Measurements from ENCODE around the gene DGKB. TPM values are rescaled to one million over a fixed set of nuclear protein-coding genes. Genes with fewer than 3 reads are reported as not detected.
"Not testable (repeated sequence)": the region's sequence is repeated elsewhere in the genome, so short reads cannot be mapped to it uniquely, and the experiment has no call there.

DGKB gene
- polyA plus RNA-seq, 3 donors, result 2.3 to 3.3 (median 2.6) TPM

GRCh38 chr7:14583518-14583917, 319.0 kb downstream of the DGKB start:
- DNase-seq, result no peak

DNA sequence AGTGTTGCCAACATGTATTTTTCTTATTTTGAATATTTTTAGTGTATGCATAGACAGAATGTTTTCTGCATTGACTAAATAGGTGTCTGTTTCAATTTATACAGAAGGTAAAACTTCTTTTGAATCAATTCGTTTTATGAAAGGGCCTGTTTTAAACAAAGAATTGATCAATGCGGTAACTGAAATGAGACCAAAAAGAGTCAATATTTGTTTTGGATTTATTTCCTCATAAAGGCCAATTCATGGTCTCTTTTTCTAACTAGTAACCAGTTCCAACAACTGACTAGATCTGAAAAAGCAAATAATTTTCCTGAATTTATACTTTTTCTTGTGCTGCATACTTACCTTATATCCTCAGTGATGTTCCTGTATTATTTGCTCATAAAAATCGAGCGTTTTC, 320.5 kb downstream of the DGKB start:
- DNase-seq, result no peak

- no peak for DNase-seq
These were observed 322.6 kb downstream of the DGKB start for GRCh38 chr7:14579971-14580370.

- no peak for DNase-seq
These were observed 326.0 kb downstream of the DGKB start for GRCh38 chr7:14576578-14576977.

- DNase-seq, result no peak
These were observed 331.6 kb downstream of the DGKB start for GRCh38 chr7:14570750-14571607.

GRCh38 chr7:14552060-14552459, 350.5 kb downstream of the DGKB start:
- DNase-seq, result no peak

DNA sequence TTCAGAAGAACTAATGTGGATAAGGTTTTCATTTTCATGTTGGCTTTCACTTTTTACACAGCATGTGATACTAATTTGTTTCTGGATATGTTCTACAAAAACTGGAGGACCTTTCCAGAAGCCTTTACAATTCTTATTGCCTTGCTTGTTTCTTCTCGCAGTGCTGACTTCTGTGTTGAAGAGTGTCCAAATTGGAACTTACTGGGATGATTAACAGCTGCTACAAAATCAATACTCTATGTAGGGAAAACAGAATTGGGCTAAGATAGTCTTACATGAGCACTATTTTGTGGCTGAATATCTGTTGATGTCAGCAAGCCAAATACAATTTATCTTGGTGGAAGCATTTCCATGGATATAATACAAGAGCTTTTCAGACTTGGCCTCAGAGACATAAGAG, 351.2 kb downstream of the DGKB start:
- no peak for DNase-seq

GRCh38 chr7:14542624-14543023, 359.9 kb downstream of the DGKB start:
- no peak for DNase-seq

- DNase-seq, result no peak
These were observed 381.4 kb downstream of the DGKB start for GRCh38 chr7:14521183-14521582.

GRCh38 chr7:14510268-14510667, 392.3 kb downstream of the DGKB start:
- DNase-seq, result no peak

GRCh38 chr7:14507617-14508016, 394.9 kb downstream of the DGKB start:
- no peak for DNase-seq

GRCh38 chr7:14505906-14506305, 396.6 kb downstream of the DGKB start:
- no peak for DNase-seq

DNA sequence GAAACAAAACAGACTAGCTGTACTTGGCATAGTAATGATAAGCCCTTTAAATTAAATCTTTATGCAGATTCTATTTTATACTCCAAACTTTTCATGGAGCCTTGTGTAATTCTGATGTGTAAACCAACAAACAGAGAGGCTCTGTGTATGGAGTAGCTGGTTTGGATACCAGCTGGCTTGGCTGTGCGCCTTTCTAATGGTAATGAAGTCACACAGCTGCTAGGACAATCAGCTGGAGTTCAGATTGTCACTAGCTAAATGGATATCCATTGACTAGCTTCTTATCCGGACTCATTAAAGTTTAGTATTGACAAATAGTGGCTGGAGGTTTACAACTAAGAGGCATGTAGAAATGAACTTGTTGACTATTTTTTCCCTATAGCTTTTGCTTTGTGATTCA, 398.4 kb downstream of the DGKB start:
- DNase-seq, result peak; percentile 0

- DNase-seq, result no peak
These were observed 398.9 kb downstream of the DGKB start for GRCh38 chr7:14503623-14504022.

DNA sequence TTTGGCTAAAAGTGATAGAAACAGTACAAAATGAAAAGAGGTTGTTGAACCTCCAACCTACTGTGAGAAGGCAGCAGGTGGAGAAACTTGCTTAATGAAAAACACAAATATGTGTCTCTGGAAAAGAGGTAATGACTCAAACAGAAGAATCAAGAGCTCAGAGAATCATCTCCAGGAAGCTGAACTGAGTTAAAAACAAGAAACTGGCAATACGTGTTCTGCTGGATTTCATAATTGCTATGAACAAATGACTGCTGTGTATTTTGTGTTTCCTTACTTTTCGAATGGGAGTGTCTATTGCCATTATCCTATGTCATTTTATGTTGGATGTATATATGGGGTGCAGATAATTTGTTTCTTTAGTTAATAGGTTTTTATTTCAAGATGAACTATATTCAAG, 401.1 kb downstream of the DGKB start:
- no peak for DNase-seq

GRCh38 chr7:14497390-14497789, 405.2 kb downstream of the DGKB start:
- no peak for DNase-seq

- DNase-seq, result no peak
These were observed 406.9 kb downstream of the DGKB start for GRCh38 chr7:14495633-14496032.

DNA sequence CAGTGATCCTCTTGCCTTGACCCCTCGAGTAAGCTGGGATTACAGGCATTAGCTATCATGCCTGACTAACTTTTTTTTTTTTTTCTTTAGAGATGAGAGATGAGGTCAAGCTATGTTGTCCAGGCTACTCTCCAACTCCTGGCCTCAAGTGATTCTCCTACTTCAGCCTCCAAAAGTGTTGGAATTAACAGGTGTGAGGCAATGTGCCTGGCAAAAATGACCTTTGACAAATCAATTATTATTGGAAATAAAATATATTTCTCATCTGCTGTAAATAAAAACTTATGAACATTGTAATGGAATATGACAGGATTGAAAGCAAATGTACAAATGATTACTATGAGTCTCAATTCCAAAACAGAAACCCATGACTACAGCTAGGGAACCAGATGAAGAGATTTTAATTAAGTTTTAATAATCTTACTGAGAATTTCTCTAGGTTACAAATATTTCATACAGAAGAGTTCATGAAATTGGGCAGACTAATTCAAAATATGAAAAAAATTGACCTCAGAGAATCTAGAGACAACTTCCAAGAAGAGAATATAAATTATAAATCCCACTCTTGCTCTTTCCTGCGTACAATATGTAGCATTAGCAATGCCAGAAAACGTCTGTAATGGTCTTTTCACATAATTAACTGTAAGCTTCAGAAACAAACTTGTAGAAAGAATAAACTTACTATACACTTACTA, 414.7 kb downstream of the DGKB start:
- no peak for DNase-seq

GRCh38 chr7:14483663-14484062, 418.9 kb downstream of the DGKB start:
- no peak for DNase-seq

DNA sequence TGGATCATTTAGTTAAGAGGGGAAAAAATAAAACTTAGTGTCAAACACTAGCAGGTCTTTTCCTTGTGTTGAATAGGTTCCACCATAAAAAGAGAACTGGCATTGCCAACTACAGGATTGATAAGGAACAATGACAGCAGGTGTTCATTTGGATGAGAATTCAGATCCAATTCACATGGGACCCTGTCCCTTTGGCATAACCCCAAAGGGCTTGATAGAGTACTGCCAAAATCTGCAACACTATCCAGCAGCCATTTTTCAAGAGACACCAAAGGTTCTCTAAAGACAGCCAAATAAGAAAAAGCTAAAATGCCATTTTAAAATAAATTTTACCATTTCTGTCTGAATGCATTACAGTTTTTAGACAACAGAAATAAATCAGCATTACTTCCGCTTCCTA, 422.3 kb downstream of the DGKB start:
- DNase-seq, result no peak

- no peak for DNase-seq
These were observed 423.6 kb downstream of the DGKB start for GRCh38 chr7:14478834-14479510.

DNA sequence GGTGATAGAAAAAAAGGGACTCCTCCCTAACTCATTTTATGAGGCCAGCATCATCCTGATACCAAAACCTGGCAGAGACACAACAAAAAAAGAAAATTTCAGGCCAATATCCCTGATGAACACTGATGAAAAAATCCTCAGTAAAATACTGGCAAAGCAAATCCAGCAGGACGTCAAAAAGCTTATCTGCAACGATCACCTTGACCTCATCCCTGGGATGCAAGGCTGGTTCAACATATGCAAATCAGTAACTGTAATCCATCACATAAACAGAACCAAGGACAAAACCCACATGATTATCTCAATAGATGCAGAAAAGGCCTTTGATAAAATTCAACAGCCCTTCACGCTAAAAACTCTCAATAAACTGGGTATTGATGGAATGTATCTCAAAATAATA, 440.8 kb downstream of the DGKB start:
- DNase-seq, result not testable (repeated sequence)

DNA sequence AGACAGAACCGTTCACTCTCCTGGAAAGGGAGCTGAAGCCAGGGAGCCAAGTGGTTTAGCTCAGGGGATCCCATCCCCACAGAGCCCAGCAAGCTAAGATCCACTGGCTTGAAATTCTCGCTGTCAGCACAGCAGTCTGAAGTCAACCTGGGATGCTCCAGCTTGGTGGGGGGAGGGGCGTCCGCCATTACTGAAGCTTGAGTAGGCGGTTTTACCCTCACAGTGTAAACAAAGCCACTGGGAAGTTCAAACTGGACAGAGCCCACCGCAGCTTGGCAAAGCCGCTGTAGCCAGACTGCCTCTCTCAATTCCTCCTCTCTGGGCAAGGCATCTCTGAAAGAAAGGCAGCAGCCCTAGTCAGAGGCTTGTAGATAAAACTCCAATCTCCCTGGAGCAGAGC, 443.7 kb downstream of the DGKB start:
- DNase-seq, result not testable (repeated sequence)
